CD4-positive, alpha-beta T cell treated with Interleukin-4 for 1 hour (primary cell): ENCODE measurements around the gene TMEM184C.

Source experiments
- DNase-seq, 2 donors: peaks; one replicate each; pipeline ENCODE4 v3.0.0-alpha.2; 2020 to 2022

TMEM184C gene

DNA sequence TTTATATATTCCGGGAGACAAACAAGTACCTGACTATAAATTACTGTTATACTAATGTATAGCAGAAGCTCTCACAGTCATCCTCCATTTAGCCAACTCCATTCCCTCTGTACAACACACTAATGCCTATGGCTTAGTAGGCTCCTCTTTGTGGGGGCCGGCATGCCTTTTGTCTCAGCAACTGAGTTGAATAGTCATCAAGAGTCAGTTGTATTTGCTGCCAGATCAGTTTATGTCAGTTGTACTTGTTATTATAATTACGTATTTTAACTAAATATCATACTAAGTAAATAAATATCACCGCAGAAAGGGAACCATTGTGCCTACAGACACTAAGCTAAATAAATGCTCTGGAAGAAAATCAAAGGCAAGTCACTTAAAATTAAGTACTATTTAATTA lies 56.9 kb downstream of the TMEM184C start:
- no peak for DNase-seq

DNA sequence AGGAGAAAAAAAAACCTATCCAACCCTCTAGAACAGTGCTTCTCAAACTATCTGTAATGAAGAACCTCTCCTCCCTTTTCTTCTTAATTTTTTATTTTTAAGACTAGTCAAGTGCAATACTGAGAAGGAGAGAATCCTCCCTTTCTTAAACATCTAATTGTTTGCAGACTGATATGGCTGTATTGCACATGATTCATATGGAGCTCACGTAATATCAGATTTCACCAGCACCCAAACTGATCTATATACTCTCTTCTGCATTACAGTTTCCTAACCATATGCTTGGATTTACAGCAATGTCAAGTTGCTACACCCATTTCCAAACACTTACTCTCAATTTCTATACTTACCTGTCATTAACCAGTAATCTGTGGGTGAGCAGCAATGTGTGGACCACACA lies 57.3 kb downstream of the TMEM184C start:
- DNase-seq, result no peak

- no peak for DNase-seq
Measured at GRCh38 chr4:147678106-147678505, 60.9 kb downstream of the TMEM184C start.

DNA sequence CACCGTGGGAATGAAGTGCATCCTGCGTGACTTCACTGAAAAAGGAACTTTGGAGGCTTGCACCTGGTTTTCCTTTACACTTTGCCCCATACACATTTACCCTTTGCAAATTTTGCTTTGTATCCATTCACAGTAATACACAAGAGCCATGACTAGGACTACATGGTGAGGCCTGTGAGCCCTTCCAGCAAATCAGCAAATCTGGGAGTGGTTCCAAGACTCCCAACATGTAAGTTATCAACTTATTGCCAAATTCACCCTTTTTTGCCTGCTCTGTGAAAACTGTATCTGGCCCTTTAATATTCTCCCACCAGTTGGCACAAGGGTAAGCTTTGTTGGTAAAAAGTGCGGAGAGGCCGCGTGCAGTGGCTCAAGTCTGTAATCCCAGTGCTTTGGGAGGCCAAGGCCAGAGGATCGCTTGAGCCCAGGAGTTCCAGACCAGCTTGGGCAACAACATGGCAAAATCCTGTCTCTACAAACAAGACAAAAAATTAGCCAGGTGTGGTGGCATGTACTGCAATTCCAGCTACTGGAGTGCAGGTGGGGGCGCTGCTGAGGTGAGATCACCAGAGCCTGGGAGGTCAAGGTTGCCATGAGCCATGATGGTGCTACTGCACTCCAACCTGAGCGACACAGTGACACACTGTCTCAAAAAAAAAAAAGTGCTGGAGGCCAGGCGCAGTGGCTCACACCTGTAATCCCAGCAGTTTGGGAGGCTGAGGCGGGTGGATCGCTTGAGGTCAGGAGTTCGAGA lies 61.8 kb downstream of the TMEM184C start:
- peak in 1 of 2 donors; percentile 13 for DNase-seq

- no peak for DNase-seq
Measured at GRCh38 chr4:147682755-147683154, 65.6 kb downstream of the TMEM184C start.

GRCh38 chr4:147683188-147683591 lies 66.0 kb downstream of the TMEM184C start:
- DNase-seq, result peak in 1 of 2 donors; percentile 11

DNA sequence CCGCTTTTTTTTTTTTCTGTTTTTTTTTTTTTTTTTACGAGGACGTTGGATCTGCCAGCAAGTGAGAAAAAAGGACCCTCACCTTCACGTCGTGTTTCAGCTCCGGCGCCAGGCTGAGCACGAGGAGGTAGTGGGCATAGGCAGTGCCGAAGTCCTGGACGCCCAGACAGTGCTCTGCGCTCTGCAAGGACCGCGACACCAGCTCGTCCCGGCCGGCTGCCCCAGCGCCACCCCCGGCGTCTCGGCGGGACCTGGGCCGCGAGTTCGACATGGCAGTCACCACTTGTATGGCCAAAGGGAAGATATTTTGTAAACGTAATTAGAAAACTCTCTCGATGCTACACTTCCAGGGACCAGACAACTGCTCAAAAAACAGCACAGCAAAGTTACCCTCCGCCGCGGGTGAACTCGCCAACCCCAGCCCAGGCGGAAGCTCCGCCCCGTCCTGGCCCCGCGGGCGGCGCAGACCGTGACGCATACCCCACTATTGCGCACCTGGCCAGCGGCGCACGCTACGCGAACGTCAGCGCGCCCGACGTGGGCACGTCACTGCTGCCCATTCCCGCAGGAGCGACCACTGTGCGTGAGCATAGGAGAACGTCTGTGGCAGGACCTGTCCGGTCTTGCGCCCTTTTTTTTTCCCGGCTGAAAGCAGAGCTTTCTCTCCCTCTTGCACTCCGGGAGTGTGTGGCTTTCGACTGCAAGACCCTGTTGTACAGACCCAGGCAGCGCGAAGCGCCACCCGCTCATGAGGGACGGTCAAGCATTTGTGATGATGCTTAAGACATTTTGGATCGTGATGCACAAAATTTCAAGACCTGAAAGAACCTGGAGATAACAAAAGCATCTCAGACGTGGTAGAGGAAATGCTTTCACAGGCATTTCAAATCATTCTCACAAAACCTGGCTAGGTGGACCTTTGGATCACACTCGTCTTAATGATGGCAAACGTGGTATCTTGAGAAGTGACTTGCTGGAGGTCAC lies 66.8 kb downstream of the TMEM184C start, which contains the start of gene PRMT9:
Gene PRMT9 (minus strand): TSS at position 447 of the 984 bp plus-strand sequence. CDS start 176 bp downstream, at position 271.
- peak; percentile 85 to 87 for DNase-seq

DNA sequence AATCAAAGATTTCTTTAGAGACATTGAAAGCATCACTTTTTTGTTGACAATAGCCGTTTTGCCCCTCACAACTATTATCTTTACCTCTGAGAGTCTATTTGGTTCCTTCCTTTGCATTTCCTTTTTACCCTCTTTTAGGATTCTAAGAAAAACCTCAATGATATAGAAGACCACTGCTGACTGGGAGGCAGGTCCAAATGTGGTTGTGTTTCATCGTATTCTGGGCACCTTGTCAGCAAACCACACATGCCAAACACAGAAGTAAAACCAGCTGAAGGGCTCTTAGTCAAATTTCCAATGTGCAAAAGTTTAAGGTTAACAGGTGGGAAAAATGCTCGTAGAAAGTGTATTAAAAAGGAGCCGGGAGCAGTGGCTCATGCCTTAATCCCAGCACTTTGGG lies 71.9 kb downstream of the TMEM184C start:
- peak in 1 of 2 donors; percentile 33 for DNase-seq

DNA sequence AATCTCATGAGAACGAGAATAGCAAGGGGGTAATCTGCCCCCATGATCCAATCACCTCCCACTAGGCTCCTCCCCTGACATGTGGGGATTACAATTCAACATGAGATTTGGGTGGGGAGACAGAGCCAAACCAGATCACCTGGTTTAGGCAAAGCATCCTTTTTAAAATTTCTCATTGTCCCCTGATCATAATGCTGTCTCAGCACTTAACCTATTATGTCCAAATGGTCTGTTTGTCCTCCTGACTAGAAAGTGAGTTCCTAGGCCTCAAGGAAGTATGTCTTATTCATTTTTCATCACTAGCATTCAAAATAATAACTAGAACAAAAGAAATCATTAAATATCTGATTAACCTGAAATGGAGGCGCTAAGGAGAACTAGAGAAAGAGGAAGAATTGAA lies 74.6 kb downstream of the TMEM184C start:
- DNase-seq, result no peak

GRCh38 chr4:147693218-147693617 lies 76.0 kb downstream of the TMEM184C start:
- DNase-seq, result no peak

DNA sequence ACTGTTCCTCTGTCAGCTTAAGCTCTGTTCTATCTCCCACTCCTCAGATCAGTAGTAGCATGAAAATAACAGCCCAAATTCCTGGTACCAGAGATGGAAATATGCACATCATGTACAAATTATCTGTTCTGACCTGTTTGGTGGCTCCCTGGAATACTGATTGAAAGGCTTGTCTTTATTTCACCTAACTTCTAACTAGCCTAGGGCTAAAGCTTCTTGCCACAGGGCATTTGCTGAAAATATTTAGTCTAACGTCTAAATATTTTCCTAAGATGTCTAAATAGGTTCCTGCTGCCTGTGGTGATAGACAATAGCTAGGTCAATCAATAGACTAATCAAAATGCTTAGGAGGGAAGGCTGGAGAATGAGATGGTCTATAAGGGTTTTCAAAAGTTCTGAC lies 79.7 kb downstream of the TMEM184C start:
- no peak for DNase-seq

GRCh38 chr4:147704846-147705245 lies 87.6 kb downstream of the TMEM184C start:
- no peak for DNase-seq

- peak; percentile 56 to 72 for DNase-seq
Measured at GRCh38 chr4:147707892-147708672, 90.9 kb downstream of the TMEM184C start.

- DNase-seq, result no peak
Measured at GRCh38 chr4:147709999-147710398, 92.8 kb downstream of the TMEM184C start.

GRCh38 chr4:147714575-147715401 lies 97.6 kb downstream of the TMEM184C start:
- no peak for DNase-seq

- DNase-seq, result no peak
Measured at GRCh38 chr4:147717878-147718277, 100.7 kb downstream of the TMEM184C start.
